Measurements from ENCODE around the gene NOX3. TPM values are rescaled to one million over a fixed set of nuclear protein-coding genes. Genes with fewer than 3 reads are reported as not detected.

NOX3 gene
- total and polyA plus RNA-seq, 10 of the 15 experiments (the other 5 are each of a cell fraction or from before 2014, with no cell fraction given) = not detected

DNA sequence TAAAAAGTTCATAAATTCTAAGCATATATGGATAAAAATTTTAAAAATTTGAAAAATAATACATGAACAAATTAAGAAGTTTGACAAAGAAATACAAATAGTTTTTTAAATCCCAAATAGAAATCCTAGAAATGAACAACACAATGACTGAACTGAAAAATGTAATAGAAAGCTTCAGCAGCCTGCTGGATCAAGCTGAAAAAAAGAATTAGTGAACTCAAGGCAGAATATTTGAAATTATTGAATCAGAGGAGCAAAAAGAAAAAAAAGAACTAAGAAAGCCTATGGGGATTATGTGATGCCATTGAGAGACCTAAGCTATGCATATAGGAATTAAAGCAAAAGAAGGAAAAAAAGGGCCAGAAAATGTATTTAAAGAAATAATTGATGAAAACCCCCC, 101.5 kb downstream of the NOX3 start:
- H3K9ac ChIP-seq (ENCODE audit: control insufficient read depth, insufficient read depth, low read length) = no peak overlapping the region
- ATAC-seq = no peak
- peaks cover 43% of the 10 kb centered on the region for H3K9me3 ChIP-seq (replicated peaks; ENCODE audit: control insufficient read depth, insufficient read depth, low read length)
- H3K36me3 ChIP-seq (ENCODE audit: control insufficient read depth in 2 of 2, insufficient read depth in 2 of 2, low read length in 1 of 2) = no peaks in the 10 kb centered on the region
- H3K4me1 ChIP-seq (ENCODE audit: control insufficient read depth, insufficient read depth, low read length) = peaks cover 35% of the 10 kb centered on the region
- POLR2A ChIA-PET = interaction anchor here (0.7 kb wide), 1 partner anchor 1664 kb away, joined by 3 read pairs; no protein-coding TSS in a partner anchor
- no peak overlapping the region for H3K4me2 ChIP-seq (ENCODE audit: control insufficient read depth, insufficient read depth)
- CTCF ChIA-PET = interaction anchor here (0.5 kb wide), 1 partner anchor 1050 kb away, joined by 3 read pairs; no protein-coding TSS in a partner anchor
- SMC1A ChIA-PET (ENCODE audit: uncharacterized antibody, unreplicated experiment) = interaction anchor here (0.7 to 2.7 kb wide), 9 partner anchors 25 to 310 kb away, joined by 3 to 6 read pairs (median 3); no protein-coding TSS in a partner anchor
- intact Hi-C loops (cut with micrococcal nuclease; ENCODE audit: unreplicated experiment) (loop anchor here (5.0 kb wide), 1 partner anchor 1343 kb away; no protein-coding TSS in a partner anchor), in situ Hi-C loops (cut with MboI) (no loop called here)
- FAIRE-seq = no peak
- no peak overlapping the region for H2AFZ ChIP-seq (ENCODE audit: control insufficient read depth, low read depth, low read length)
- TF ChIP-seq, protein P1, sequence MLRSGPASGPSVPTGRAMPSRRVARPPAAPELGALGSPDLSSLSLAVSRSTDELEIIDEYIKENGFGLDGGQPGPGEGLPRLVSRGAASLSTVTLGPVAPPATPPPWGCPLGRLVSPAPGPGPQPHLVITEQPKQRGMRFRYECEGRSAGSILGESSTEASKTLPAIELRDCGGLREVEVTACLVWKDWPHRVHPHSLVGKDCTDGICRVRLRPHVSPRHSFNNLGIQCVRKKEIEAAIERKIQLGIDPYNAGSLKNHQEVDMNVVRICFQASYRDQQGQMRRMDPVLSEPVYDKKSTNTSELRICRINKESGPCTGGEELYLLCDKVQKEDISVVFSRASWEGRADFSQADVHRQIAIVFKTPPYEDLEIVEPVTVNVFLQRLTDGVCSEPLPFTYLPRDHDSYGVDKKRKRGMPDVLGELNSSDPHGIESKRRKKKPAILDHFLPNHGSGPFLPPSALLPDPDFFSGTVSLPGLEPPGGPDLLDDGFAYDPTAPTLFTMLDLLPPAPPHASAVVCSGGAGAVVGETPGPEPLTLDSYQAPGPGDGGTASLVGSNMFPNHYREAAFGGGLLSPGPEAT (IDR thresholded peaks at IDR 0.05; ENCODE audit: low read depth) = no peak
- TF ChIP-seq CEBPZ (IDR thresholded peaks at IDR 0.05; ENCODE audit: low read depth, low read length) = no peak
- no peak for TF ChIP-seq FOXK2 (IDR thresholded peaks at IDR 0.05)
- 0 out of 2 replicates have a peak, but pooled peaks have one; percentile 84 for TF ChIP-seq CBX3 (IDR thresholded peaks at IDR 0.05; ENCODE audit: borderline replicate concordance, low read depth)
- peak; percentile 97 for TF ChIP-seq CBX5 (IDR thresholded peaks at IDR 0.05; ENCODE audit: low read depth)
- no peak for TF ChIP-seq RELA (IDR thresholded peaks at IDR 0.05; ENCODE audit: borderline replicate concordance, partially characterized antibody)
- TF ChIP-seq GATAD2B (conservative IDR thresholded peaks at IDR 0.05; ENCODE audit: low read depth) = no peak
- peak; percentile 42; the same call in 1 of the 2 replicates for TF ChIP-seq ZNF24 (IDR thresholded peaks at IDR 0.05)
- RAD21 ChIA-PET (ENCODE audit: unreplicated experiment) = interaction anchor here (0.9 to 1.2 kb wide), 2 partner anchors 21 to 64 kb away, joined by 3 read pairs; no protein-coding TSS in a partner anchor
- no peak overlapping the region for H3K4me3 ChIP-seq
- BruUV-seq (replicated peaks) = no TSS peak
- no peaks in the 10 kb centered on the region for H3K79me2 ChIP-seq (ENCODE audit: control insufficient read depth, insufficient read depth, low read length)
- DNase-seq (ENCODE audit: low read depth, low spot score) = no peak
- no peaks in the 10 kb centered on the region for H4K20me1 ChIP-seq (ENCODE audit: control insufficient read depth, insufficient read depth)
- no peak overlapping the region for H3K27ac ChIP-seq (ENCODE audit: control insufficient read depth, insufficient read depth)
- H3K27me3 ChIP-seq (replicated peaks in 1 of 2; ENCODE audit: control insufficient read depth in 2 of 2, insufficient read depth in 2 of 2, low read length in 1 of 2) = no peaks in the 10 kb centered on the region
